Epithelial cell of esophagus (primary cell): Measurements from ENCODE around the gene GORASP2.

Source experiments
- DNase-seq: peaks from one replicate; pipeline ENCODE4 v3.0.0; 2010; ENCODE audit warnings: low read depth
- H3K4me3 ChIP-seq: 2 replicates; pipeline ENCODE4 v1.5.1; 2011; ENCODE audit warnings: mild to moderate bottlenecking, low read length, control low read depth
- TF ChIP-seq, protein P1 (sequence below): IDR thresholded peaks from 2 replicates; pipeline ENCODE4 v1.5.1; 2011; ENCODE audit warnings: low read depth, mild to moderate bottlenecking, low read length, control low read depth, inconsistent platforms; ENCODE audit not compliant: insufficient read depth; ENCODE audit errors: missing control alignments

Gene GORASP2

GRCh38 chr2:171013851-171014250 is 84.8 kb downstream of the GORASP2 start:
- H3K4me3 ChIP-seq: no peak overlapping the region
- DNase-seq: no peak
- TF ChIP-seq, protein P1, sequence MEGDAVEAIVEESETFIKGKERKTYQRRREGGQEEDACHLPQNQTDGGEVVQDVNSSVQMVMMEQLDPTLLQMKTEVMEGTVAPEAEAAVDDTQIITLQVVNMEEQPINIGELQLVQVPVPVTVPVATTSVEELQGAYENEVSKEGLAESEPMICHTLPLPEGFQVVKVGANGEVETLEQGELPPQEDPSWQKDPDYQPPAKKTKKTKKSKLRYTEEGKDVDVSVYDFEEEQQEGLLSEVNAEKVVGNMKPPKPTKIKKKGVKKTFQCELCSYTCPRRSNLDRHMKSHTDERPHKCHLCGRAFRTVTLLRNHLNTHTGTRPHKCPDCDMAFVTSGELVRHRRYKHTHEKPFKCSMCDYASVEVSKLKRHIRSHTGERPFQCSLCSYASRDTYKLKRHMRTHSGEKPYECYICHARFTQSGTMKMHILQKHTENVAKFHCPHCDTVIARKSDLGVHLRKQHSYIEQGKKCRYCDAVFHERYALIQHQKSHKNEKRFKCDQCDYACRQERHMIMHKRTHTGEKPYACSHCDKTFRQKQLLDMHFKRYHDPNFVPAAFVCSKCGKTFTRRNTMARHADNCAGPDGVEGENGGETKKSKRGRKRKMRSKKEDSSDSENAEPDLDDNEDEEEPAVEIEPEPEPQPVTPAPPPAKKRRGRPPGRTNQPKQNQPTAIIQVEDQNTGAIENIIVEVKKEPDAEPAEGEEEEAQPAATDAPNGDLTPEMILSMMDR: no peak

DNA sequence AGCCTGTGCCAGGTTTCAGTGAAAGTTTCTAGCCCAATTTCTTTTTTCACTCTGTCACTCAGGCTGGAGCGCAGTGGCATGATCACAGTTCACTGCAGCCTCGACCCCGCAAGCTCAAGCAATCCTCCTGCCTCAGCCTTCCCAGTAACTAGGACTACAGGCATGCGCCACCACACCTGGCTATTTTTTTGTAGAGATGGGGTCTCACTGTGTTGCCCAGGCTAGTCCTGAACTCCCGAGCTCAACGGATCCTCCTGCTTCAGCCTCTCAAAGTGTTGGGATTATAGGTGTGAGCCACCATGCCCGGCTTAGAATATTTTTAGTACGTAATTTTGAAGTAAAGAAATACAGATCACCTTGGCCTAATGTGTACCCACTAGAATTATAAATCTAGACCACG is 87.1 kb downstream of the GORASP2 start:
- TF ChIP-seq, protein P1: no peak
- H3K4me3 ChIP-seq: no peak overlapping the region
- DNase-seq: no peak
